GM18502 (cell line): ENCODE results near the gene FRYL.
A peak's percentile ranks its signal among the peaks of the same experiment; 100 is the strongest.
"Not testable (repeated sequence)": the region's sequence is repeated elsewhere in the genome, so short reads cannot be mapped to it uniquely, and the experiment has no call there.

ENCODE experiments used
- ATAC-seq: cut with Tn5 transposase; IDR thresholded peaks from one replicate; pipeline ENCODE4 v1.9.1; 2021; ENCODE audit warnings: mild to moderate bottlenecking; ENCODE audit not compliant: unreplicated experiment, poor library complexity

FRYL gene

GRCh38 chr4:48704091-48704802 is 75.8 kb downstream of the FRYL start:
- no peak for ATAC-seq

DNA sequence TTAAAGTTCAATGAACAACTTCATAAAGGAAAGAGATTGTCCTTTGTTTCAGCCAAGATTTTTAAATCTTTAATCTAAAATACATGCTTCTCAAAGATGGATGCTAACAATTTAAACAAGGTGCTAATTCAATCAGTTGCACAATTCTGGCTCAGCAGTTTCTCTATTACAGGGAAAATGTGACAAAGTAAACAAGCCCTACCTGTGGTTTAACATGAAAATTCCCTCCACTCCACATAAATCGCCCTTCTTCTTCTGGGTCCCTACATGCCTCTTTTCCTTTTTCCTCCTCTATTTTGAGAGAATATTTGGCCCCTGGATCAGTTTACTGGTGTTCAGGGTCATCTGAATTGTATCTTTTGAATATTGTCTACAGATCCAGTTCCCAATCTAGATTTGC is 80.6 kb downstream of the FRYL start:
- ATAC-seq, result no peak

DNA sequence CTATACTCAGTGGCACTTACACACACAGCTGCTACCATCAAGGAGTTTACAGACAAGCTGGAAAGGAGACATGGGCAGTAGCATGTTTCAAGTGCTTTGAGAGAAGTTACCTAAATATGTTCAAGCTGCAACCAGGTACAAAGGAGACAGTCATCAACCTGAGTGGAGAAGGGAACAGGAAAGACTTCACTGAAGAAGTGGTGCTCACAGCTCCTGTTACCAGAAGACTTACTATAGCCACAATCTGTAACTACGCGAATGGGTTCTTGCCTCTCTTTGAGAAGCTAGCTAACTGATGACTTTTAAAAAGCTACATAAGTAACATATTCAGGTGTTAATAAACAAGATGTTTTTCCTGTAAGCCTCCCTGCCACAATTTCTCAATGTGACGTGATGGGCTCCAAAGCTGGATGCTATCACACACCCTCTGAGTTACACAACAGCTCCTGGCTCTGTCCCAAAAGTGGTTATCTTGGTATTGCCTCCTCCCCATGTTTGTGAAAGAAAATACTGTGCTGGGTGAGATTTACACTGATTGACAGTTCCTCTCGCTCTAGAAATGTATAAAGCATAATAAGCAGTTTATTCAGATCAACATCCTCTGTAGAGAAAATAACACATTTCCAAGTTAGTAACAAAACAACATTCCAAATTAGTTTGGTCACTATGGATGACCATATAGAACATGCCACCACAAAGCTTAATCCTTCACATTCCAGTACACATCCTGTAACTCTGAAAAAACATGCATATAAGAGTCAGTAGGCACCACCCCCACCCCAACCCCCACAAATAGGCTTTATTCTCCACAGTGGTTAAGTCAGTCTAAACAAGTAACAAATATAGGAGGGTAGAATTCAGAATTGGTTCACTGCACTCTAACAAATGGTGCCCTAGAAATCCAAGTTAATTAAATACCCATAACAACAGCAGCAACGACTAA is 81.8 kb downstream of the FRYL start:
- no peak for ATAC-seq

DNA sequence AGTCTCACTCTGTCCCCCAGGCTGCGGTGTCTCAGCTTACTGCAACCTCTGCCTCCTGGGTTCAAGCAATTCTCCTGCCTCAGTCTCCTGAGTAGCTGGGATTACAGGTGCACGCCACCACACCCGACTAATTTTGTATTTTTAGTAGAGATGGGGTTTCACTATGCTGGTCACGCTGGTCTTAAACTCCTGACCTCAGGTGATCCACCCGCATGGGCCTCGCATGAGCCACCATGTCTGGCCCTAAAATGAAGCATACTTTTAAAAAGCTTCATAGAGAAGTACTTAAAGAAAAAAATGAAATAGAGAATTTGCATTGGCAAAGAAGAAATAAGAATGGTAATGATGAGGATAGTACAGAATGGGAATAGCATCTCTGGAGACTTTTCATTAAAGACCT is 82.6 kb downstream of the FRYL start:
- ATAC-seq, result not testable (repeated sequence)

GRCh38 chr4:48694824-48695223 is 85.3 kb downstream of the FRYL start:
- ATAC-seq, result no peak

GRCh38 chr4:48693856-48694574 is 86.1 kb downstream of the FRYL start:
- no peak for ATAC-seq

GRCh38 chr4:48692897-48693296 is 87.2 kb downstream of the FRYL start:
- no peak for ATAC-seq

GRCh38 chr4:48692044-48692443 is 88.0 kb downstream of the FRYL start:
- no peak for ATAC-seq

GRCh38 chr4:48688953-48689352 is 91.1 kb downstream of the FRYL start:
- ATAC-seq, result no peak

DNA sequence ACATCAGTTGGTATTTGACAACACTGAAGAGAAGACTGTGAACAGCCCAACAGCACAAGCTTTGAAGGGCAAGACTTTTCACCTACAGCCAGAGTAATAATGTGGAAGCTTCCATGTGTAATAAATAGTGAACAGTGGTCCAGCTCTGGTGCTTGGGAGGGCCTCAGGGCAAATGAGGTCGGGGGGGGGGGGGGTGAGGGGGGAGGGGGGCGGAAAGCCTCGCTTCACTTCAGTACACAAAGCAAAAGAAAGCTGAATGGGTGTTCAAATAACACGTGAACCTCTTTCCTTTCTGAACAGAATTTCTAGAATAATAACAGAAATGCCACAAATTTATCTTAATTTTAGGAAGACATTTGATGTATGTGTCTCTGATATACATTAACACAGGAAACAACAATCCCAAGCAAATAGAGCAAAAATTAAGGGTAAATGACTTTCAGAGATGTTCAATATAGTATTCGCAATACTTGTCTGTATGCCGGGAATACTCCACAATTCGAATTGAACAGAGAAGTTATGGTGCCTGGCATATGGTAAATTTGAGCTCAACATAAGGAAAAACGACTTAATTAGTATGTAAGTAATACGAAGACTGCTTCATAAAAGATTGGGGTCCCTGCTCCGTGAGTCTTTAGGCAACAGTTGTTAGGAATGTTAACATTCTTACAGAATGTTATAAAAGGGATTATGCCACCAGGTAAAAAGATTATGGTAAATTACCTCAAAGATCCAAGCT is 92.6 kb downstream of the FRYL start:
- no peak for ATAC-seq

DNA sequence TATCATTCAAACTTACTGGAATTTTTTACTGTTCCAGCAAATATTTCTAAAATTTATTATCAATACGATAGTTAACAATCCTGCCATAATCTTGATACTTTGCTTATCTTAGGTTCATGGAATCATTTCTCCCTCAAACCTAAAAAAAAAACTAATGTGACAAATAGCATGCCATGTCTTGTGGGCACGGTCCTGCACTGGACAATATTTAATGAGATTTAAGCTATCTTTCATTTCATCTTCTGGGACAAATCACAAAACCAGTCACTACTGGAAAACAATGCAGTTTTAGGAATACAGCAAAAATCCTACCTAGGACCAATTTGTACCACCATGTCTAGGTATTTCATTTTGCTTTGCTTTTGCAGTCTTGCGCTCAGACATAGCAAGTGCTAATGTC is 93.7 kb downstream of the FRYL start:
- ATAC-seq, result no peak

DNA sequence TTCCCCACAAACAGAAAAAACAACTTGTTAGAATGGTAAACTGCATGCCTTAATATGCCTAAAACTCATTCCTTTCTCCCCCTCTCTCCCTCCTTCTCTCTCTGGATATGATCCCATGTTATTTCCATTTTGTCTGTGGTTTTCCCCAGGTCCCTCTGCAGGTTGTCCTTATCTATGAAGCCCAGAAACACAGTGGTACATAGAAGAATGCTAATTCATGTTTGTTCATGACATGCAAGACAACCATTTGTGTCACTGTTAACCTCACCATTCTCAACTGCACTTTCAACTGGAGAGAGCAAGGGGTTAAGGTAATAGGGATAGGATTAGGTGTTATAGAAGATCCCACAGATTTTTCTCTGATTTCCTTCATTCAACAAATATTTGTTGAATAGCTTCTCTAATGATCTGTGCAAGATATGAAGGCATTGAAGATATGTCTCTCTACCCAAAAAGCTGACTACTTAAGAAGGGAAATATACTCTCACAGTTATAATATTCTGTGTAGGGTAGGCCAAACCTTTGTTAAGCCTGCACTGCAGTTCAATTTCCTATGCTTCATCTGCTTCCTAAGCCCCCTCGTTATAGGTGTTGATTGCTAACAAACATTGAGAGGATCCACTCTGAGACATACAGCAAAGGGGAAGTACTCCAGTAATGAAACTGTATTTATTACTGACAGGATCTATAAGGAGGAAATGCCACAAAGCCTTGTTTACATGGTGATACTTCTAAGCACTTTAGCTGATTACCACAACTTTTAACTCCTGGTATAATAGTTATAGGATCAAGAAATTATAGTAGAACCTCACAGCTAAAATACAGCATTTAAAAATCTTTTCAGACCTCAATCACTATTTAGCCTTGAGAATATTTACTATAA is 96.1 kb downstream of the FRYL start:
- ATAC-seq, result peak; percentile 91

DNA sequence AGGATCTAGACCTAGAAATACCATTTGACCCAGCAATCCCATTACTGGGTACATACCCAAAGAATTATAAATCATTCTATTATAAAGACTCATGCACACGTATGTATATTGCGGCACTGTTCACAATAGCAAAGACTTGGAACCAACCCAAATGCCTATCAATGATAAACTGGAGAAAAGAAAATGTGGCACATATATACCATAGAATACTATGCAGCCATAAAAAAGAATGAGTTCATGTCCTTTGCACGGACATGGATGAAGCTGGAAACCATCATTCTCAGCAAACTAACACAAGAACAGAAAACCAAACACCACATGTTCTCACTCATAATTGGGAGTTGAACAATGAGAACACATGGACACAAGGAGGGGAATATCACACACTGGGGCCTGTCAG is 97.2 kb downstream of the FRYL start:
- not testable (repeated sequence) for ATAC-seq

DNA sequence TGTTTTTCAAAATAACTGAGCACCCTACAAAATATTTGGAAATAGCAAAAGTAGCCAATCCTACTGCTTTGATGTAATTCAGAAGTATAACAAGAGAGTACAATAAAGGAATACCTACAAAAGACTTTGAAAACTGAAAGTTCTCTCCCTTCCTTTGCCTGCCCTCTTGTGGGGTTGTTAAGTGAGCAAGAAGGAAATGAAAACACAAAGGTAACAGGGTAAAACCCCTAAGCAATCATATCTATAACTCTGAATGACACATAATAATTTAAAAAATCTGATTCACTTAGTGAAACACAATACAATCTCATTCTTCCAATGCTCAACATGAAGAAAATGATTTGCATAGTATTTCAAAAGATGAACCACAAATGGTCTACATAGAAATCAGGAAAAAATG is 98.2 kb downstream of the FRYL start:
- ATAC-seq, result peak; percentile 72

GRCh38 chr4:48680848-48681568 is 99.1 kb downstream of the FRYL start:
- ATAC-seq, result no peak

- ATAC-seq, result no peak
Observed at GRCh38 chr4:48673537-48673936, 106.5 kb downstream of the FRYL start.

DNA sequence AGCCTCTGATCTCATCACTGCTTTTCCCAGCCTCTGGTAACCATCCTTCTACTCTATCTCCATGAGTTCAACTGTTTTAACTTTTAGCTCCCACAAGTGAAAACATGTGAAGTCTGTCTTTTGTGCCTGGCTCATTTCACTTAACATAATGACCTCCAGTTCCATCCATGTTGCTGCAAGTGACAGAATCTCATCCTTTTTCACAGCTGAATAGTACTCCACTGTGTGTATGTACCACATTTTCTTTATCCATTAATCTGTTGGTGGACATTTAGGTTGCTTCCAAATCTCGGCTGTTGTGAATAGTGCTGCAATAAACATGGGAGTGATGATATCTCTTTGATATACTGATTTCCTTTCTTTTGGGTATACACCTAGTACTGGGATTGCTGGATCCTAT is 109.5 kb downstream of the FRYL start:
- no peak for ATAC-seq

- ATAC-seq, result no peak
Observed at GRCh38 chr4:48669086-48669485, 111.0 kb downstream of the FRYL start.
